HL-60 (cell line): ENCODE measurements around the gene PTPRD.

Experiments
- DNase-seq, 2 experiments: peaks; one replicate each; pipeline ENCODE4 v3.0.0-alpha.2; 2010 to 2020; ENCODE audit warnings: low read depth in 1 of 2, low spot score in 1 of 2
- H3K27ac ChIP-seq: fragments of 250-450 bp; sonication (Bioruptor Pico); replicated peaks from 2 replicates; pipeline ENCODE4 v1.5.1; 2020; ENCODE audit warnings: mild to moderate bottlenecking, moderate library complexity
- H3K27me3 ChIP-seq: fragments of 250-450 bp; sonication (Bioruptor Pico); 2 replicates; pipeline ENCODE4 v1.5.1; 2021; ENCODE audit warnings: mild to moderate bottlenecking, moderate library complexity; ENCODE audit not compliant: insufficient read depth, poor library complexity, severe bottlenecking
- H3K4me3 ChIP-seq: replicated peaks from 2 replicates; pipeline ENCODE4 v1.5.1; 2011; ENCODE audit warnings: mild to moderate bottlenecking, control low read depth, low read length; ENCODE audit not compliant: insufficient read depth
- CTCF ChIP-seq: IDR thresholded peaks from one replicate; pipeline ENCODE4 v1.5.1; 2011; ENCODE audit warnings: low read length, control low read depth, inconsistent platforms; ENCODE audit not compliant: insufficient read depth
- GABPA ChIP-seq: IDR thresholded peaks from 2 replicates; pipeline ENCODE4 v1.6.1; 2012; ENCODE audit warnings: low read depth
- POLR2AphosphoS5 ChIP-seq: IDR thresholded peaks from 2 replicates; pipeline ENCODE4 v1.6.1; 2012; ENCODE audit warnings: low read depth
- REST ChIP-seq: IDR thresholded peaks from 2 replicates; pipeline ENCODE4 v1.6.1; 2012; ENCODE audit warnings: low read depth; ENCODE audit not compliant: insufficient replicate concordance
- SPI1 ChIP-seq: IDR thresholded peaks from 2 replicates; pipeline ENCODE4 v1.6.1; 2012; ENCODE audit warnings: low read depth, mild to moderate bottlenecking, borderline replicate concordance

PTPRD gene

GRCh38 chr9:10438955-10439354 is 173.8 kb downstream of the PTPRD start:
- DNase-seq, result no peak
- TF ChIP-seq SPI1, result no peak
- no peak for TF ChIP-seq REST
- no peak for TF ChIP-seq POLR2AphosphoS5
- TF ChIP-seq CTCF, result no peak
- TF ChIP-seq GABPA, result no peak
- Histone ChIP-seq H3K4me3 (no peak overlapping the region), H3K27ac (no peak overlapping the region), H3K27me3 (no peaks in the 10 kb centered on the region)

- Histone ChIP-seq H3K27ac (no peak overlapping the region), H3K4me3 (no peak overlapping the region), H3K27me3 (no peaks in the 10 kb centered on the region)
- no peak for TF ChIP-seq GABPA
- TF ChIP-seq SPI1, result no peak
- TF ChIP-seq CTCF, result no peak
- no peak for TF ChIP-seq POLR2AphosphoS5
- TF ChIP-seq REST, result no peak
- no peak for DNase-seq
Observed at GRCh38 chr9:10436756-10437155, 176.0 kb downstream of the PTPRD start.

GRCh38 chr9:10434412-10434811 is 178.4 kb downstream of the PTPRD start:
- Histone ChIP-seq H3K27ac (no peak overlapping the region), H3K4me3 (no peak overlapping the region), H3K27me3 (no peaks in the 10 kb centered on the region)
- no peak for DNase-seq
- TF ChIP-seq GABPA, result no peak
- no peak for TF ChIP-seq CTCF
- TF ChIP-seq REST, result no peak
- TF ChIP-seq SPI1, result no peak
- TF ChIP-seq POLR2AphosphoS5, result no peak
